ENCODE results near the gene HECW1.

The HECW1 gene

GRCh38 chr7:43385309-43385680 lies 272.8 kb downstream of the HECW1 start:
- no peak for DNase-seq

GRCh38 chr7:43385856-43386255 lies 273.4 kb downstream of the HECW1 start:
- DNase-seq: no peak

GRCh38 chr7:43387932-43388331 lies 275.5 kb downstream of the HECW1 start:
- DNase-seq: no peak

GRCh38 chr7:43390576-43390975 lies 278.1 kb downstream of the HECW1 start:
- DNase-seq: no peak

GRCh38 chr7:43391518-43391917 lies 279.1 kb downstream of the HECW1 start:
- DNase-seq: no peak

GRCh38 chr7:43392638-43393330 lies 280.3 kb downstream of the HECW1 start:
- DNase-seq: no peak

GRCh38 chr7:43394441-43395130 lies 282.1 kb downstream of the HECW1 start:
- DNase-seq: no peak

- no peak for DNase-seq
Observed at GRCh38 chr7:43395351-43395750, 282.9 kb downstream of the HECW1 start.

- DNase-seq: no peak
Observed at GRCh38 chr7:43396187-43396740, 283.8 kb downstream of the HECW1 start.

- DNase-seq: no peak
Observed at GRCh38 chr7:43398831-43399230, 286.4 kb downstream of the HECW1 start.

- no peak for DNase-seq
Observed at GRCh38 chr7:43405948-43406347, 293.5 kb downstream of the HECW1 start.

GRCh38 chr7:43406961-43407360 lies 294.5 kb downstream of the HECW1 start:
- DNase-seq: no peak

- no peak for DNase-seq
Observed at GRCh38 chr7:43408981-43409380, 296.5 kb downstream of the HECW1 start.

GRCh38 chr7:43417455-43417854 lies 305.0 kb downstream of the HECW1 start:
- DNase-seq: no peak

GRCh38 chr7:43430411-43430810 lies 318.0 kb downstream of the HECW1 start:
- DNase-seq: no peak

GRCh38 chr7:43431020-43431595 lies 318.7 kb downstream of the HECW1 start:
- DNase-seq: no peak

GRCh38 chr7:43433639-43434038 lies 321.2 kb downstream of the HECW1 start:
- DNase-seq: no peak

- DNase-seq: no peak
Observed at GRCh38 chr7:43437001-43437400, 324.6 kb downstream of the HECW1 start.

- no peak for DNase-seq
Observed at GRCh38 chr7:43438897-43439479, 326.5 kb downstream of the HECW1 start.

GRCh38 chr7:43439631-43440401 lies 327.4 kb downstream of the HECW1 start:
- no peak for DNase-seq

GRCh38 chr7:43441231-43442130 lies 329.0 kb downstream of the HECW1 start:
- DNase-seq: no peak

GRCh38 chr7:43443381-43443780 lies 330.9 kb downstream of the HECW1 start:
- no peak for DNase-seq

Measured in cerebellar nuclear complex (tissue), 1 donor.